H1 (cell line): ENCODE measurements around the gene EPHB1. TPM values are rescaled to one million over a fixed set of nuclear protein-coding genes. Genes with fewer than 3 reads are reported as not detected.

ENCODE experiments used
- CTCF ChIA-PET: fragments of 300-600 bp; sonication (Branson Sonifier 250); formaldehyde crosslinking; loops from one replicate; lab custom pipeline; 2021; ENCODE audit not compliant: partially characterized antibody; lab: Charles Lee
- POLR2A ChIA-PET: fragments of 300-600 bp; sonication (Branson Sonifier 250); formaldehyde crosslinking; loops from one replicate; lab custom pipeline; 2021; ENCODE audit warnings: inconsistent platforms; ENCODE audit not compliant: partially characterized antibody; lab: Charles Lee
- DNase-seq, 2 experiments: peaks; one replicate each; pipeline versions ENCODE4 v3.0.0 to v3.0.0-alpha.2; 2010 to 2022; ENCODE audit warnings: low spot score in 2 of 2, low read depth in 1 of 2, mixed read lengths in 1 of 2
- FAIRE-seq: peaks from 2 replicates; lab custom pipeline; 2011; peaks lifted over from hg19 to GRCh38; lab: Jason Lieb, UNC
- H2AFZ ChIP-seq: 2 replicates; pipeline ENCODE4 v1.8.1; 2012; ENCODE audit warnings: low read length, inconsistent platforms
- H2AK5ac ChIP-seq: 2 replicates; pipeline ENCODE4 v1.6.1; 2013; ENCODE audit warnings: low read depth, low read length
- H2BK120ac ChIP-seq: replicated peaks from 2 replicates; pipeline ENCODE3; 2013; ENCODE audit warnings: low read depth, low read length, inconsistent platforms
- H2BK12ac ChIP-seq: 2 replicates; pipeline ENCODE4 v1.6.1; 2013; ENCODE audit warnings: low read depth, low read length
- H2BK15ac ChIP-seq: 2 replicates; pipeline ENCODE4 v1.6.1; 2013; ENCODE audit warnings: low read length
- H2BK20ac ChIP-seq: 2 replicates; pipeline ENCODE4 v1.6.1; 2013; ENCODE audit warnings: low read length
- H2BK5ac ChIP-seq: 2 replicates; pipeline ENCODE4 v1.6.1; 2013; ENCODE audit warnings: low read depth, low read length
- H3K14ac ChIP-seq: 2 replicates; pipeline ENCODE4 v1.6.1; 2013; ENCODE audit warnings: inconsistent platforms; ENCODE audit not compliant: insufficient read length
- H3K18ac ChIP-seq: 2 replicates; pipeline ENCODE4 v1.6.1; 2013; ENCODE audit warnings: low read length; ENCODE audit errors: extremely low read depth
- H3K23ac ChIP-seq: 2 replicates; pipeline ENCODE4 v1.6.1; 2013; ENCODE audit warnings: inconsistent platforms; ENCODE audit not compliant: insufficient read length
- H3K23me2 ChIP-seq: 2 replicates; pipeline ENCODE4 v1.6.1; 2013; ENCODE audit warnings: low read depth, low read length
- H3K27ac ChIP-seq: 2 replicates; pipeline ENCODE4 v1.6.1; 2011; ENCODE audit warnings: low read depth, low read length, inconsistent platforms
- H3K27me3 ChIP-seq, 4 experiments: replicated peaks in 1 of 4; 1 replicate in 1 of 4; 2 replicates in 3 of 4; pipeline versions ENCODE4 v1.6.1 to v1.8.1; 2011 to 2013; ENCODE audit warnings: low read length in 3 of 4, mild to moderate bottlenecking in 3 of 4, inconsistent platforms in 2 of 4, mixed read lengths in 2 of 4, moderate library complexity in 1 of 4; ENCODE audit not compliant: control insufficient read depth in 3 of 4, insufficient read depth in 3 of 4; ENCODE audit errors: extremely low read depth in 1 of 4
- H3K36me3 ChIP-seq, 4 experiments: 2 replicates each; pipeline versions ENCODE4 v1.6.1 to v1.8.1; 2011 to 2013; ENCODE audit warnings: mild to moderate bottlenecking in 4 of 4, low read length in 3 of 4, moderate library complexity in 2 of 4, control low read depth in 1 of 4, inconsistent platforms in 1 of 4; ENCODE audit not compliant: insufficient read depth in 4 of 4, control insufficient read depth in 2 of 4
- H3K4ac ChIP-seq: replicated peaks from 2 replicates; pipeline ENCODE3; 2013; ENCODE audit warnings: low read length, low read depth, mixed read lengths, inconsistent platforms; ENCODE audit not compliant: insufficient read length
- H3K4me1 ChIP-seq, 4 experiments: replicated peaks in 1 of 4; 1 replicate in 1 of 4; 2 replicates in 3 of 4; pipeline versions ENCODE4 v1.6.1 to v1.8.1; 2011 to 2013; ENCODE audit warnings: low read length in 3 of 4, inconsistent platforms in 2 of 4, mixed read lengths in 1 of 4; ENCODE audit not compliant: insufficient read depth in 4 of 4, control insufficient read depth in 3 of 4
- H3K4me2 ChIP-seq, 2 experiments: 2 replicates each; pipeline versions ENCODE4 v1.6.1 to v1.8.1; 2011 to 2013; ENCODE audit warnings: low read depth in 2 of 2, low read length in 2 of 2, control low read depth in 1 of 2, inconsistent platforms in 1 of 2, mild to moderate bottlenecking in 1 of 2; ENCODE audit not compliant: insufficient read depth in 1 of 2
- H3K4me3 ChIP-seq, 4 experiments: fragments of 200-600, 300-600 bp in 1 of 4; sonication (generic), shearing (Covaris generic), sonication (Bioruptor Twin) in 1 of 4; 2 replicates each; pipeline versions ENCODE4 v1.5.1 to v1.8.1; 2011 to 2016; ENCODE audit warnings: low read length in 4 of 4, low read depth in 3 of 4, control low read depth in 2 of 4, inconsistent platforms in 2 of 4, mild to moderate bottlenecking in 2 of 4, mixed read lengths in 1 of 4, moderate library complexity in 1 of 4; ENCODE audit not compliant: insufficient read depth in 2 of 4; ENCODE audit errors: extremely low read depth in 1 of 4
- H3K56ac ChIP-seq: replicated peaks from 2 replicates; pipeline ENCODE3; 2013; ENCODE audit warnings: low read depth, mild to moderate bottlenecking, mixed read lengths, low read length, inconsistent platforms; ENCODE audit not compliant: insufficient read length
- H3K79me1 ChIP-seq: 2 replicates; pipeline ENCODE4 v1.6.1; 2013; ENCODE audit warnings: low read depth, low read length, control low read depth
- H3K79me2 ChIP-seq, 2 experiments: 2 replicates each; pipeline versions ENCODE4 v1.6.1 to v1.8.1; 2012 to 2013; ENCODE audit warnings: low read length in 2 of 2, mild to moderate bottlenecking in 2 of 2, inconsistent platforms in 1 of 2; ENCODE audit not compliant: insufficient read depth in 2 of 2, control insufficient read depth in 1 of 2
- H3K9ac ChIP-seq, 4 experiments: replicated peaks in 1 of 4; 1 replicate in 1 of 4; 2 replicates in 3 of 4; pipeline versions ENCODE4 v1.6.1 to v1.8.1; 2011 to 2013; ENCODE audit warnings: low read depth in 3 of 4, low read length in 3 of 4, control low read depth in 2 of 4, mild to moderate bottlenecking in 2 of 4, moderate library complexity in 2 of 4, inconsistent platforms in 1 of 4; ENCODE audit errors: extremely low read depth in 1 of 4
- H3K9me3 ChIP-seq, 2 experiments: 2 replicates each; pipeline versions ENCODE4 v1.6.1 to v1.8.1; 2012 to 2013; ENCODE audit warnings: mild to moderate bottlenecking in 2 of 2, moderate library complexity in 2 of 2, control low read depth in 1 of 2, inconsistent platforms in 1 of 2, low read depth in 1 of 2, low read length in 1 of 2, mixed read lengths in 1 of 2; ENCODE audit not compliant: insufficient read depth in 2 of 2
- H4K20me1 ChIP-seq, 2 experiments: replicated peaks in 1 of 2; 2 replicates each; pipeline versions ENCODE3 to v1.8.1; 2011 to 2013; ENCODE audit warnings: inconsistent platforms in 2 of 2, low read length in 2 of 2, mild to moderate bottlenecking in 1 of 2; ENCODE audit not compliant: insufficient read depth in 2 of 2, control insufficient read depth in 1 of 2
- H4K5ac ChIP-seq: 2 replicates; pipeline ENCODE4 v1.6.1; 2013; ENCODE audit warnings: low read length, low read depth, mixed read lengths, inconsistent platforms; ENCODE audit not compliant: insufficient read length
- H4K8ac ChIP-seq: 2 replicates; pipeline ENCODE4 v1.8.0; 2013; ENCODE audit warnings: mild to moderate bottlenecking, moderate library complexity, low read length, inconsistent platforms; ENCODE audit not compliant: insufficient read depth; ENCODE audit errors: extremely low read depth
- H4K91ac ChIP-seq: replicated peaks from 2 replicates; pipeline ENCODE3; 2013; ENCODE audit warnings: low read length, mixed read lengths, inconsistent platforms; ENCODE audit not compliant: insufficient read length
- GABPA ChIP-seq: IDR thresholded peaks from 2 replicates; pipeline ENCODE4 v1.6.1; 2011; ENCODE audit warnings: mild to moderate bottlenecking, low read length, moderate library complexity, borderline replicate concordance; ENCODE audit not compliant: insufficient read depth
- KDM1A ChIP-seq: fragments of 200-600, 300-600 bp; sonication (generic); IDR thresholded peaks from 2 replicates; pipeline ENCODE4 v1.7.1; 2016; ENCODE audit warnings: mild to moderate bottlenecking, low read length, borderline replicate concordance
- MAFK ChIP-seq: IDR thresholded peaks from 2 replicates; pipeline ENCODE4 v1.6.1; 2012; ENCODE audit warnings: low read depth, mild to moderate bottlenecking, improper control_type of control experiment, low read length
- POU5F1 ChIP-seq: IDR thresholded peaks from 2 replicates; pipeline ENCODE4 v1.6.1; 2011; ENCODE audit warnings: low read depth, mild to moderate bottlenecking, low read length, moderate library complexity
- RFX5 ChIP-seq: IDR thresholded peaks from 2 replicates; pipeline ENCODE4 v1.6.1; 2011; ENCODE audit warnings: low read depth, low read length, improper control_type of control experiment, borderline replicate concordance
- SIN3A ChIP-seq, 2 experiments: IDR thresholded peaks in 1 of 2; conservative IDR thresholded peaks in 1 of 2; 2 replicates each; pipeline ENCODE4 v1.6.1; 2011 to 2012; ENCODE audit warnings: low read length in 2 of 2, improper control_type of control experiment in 1 of 2, low read depth in 1 of 2, mild to moderate bottlenecking in 1 of 2
- SIX5 ChIP-seq: IDR thresholded peaks from 2 replicates; pipeline ENCODE4 v1.6.1; 2011; ENCODE audit warnings: mild to moderate bottlenecking, low read depth, low read length
- WGBS, 2 experiments: shearing (Covaris generic) in 1 of 2; methylation state at CpG; one replicate each; pipeline versions ENCODE4 v1.1.6 to v1.1.7; 2013 to 2015; ENCODE audit warnings: low lambda C conversion rate in 2 of 2, mixed read lengths in 2 of 2, inconsistent platforms in 1 of 2, low coverage in 1 of 2, missing lambda C conversion rate in 1 of 2; ENCODE audit not compliant: insufficient replicate concordance in 2 of 2, insufficient coverage in 1 of 2, insufficient read length in 1 of 2; ENCODE audit errors: extremely low coverage in 1 of 2, missing lambda C conversion rate in 1 of 2; 5-methylcytosine and 5-hydroxymethylcytosine counted together
- polyA plus RNA-seq, 7 experiments: library from polyadenylated mRNA; depleted of rRNA in 3 of 7; stranded (reverse) in 5 of 7; unstranded in 2 of 7; fragments of >200 nt in 5 of 7; fragments of 200-250 nt in 2 of 7; gene quantifications; 1 replicate in 5 of 7; 2 replicates in 1 of 7; 4 replicates in 1 of 7; pipeline versions ENCODE4 v1.2.1 to v1.2.3, GENCODE V29; 2011 to 2013; ENCODE audit warnings: missing spikeins in 2 of 7, mixed read lengths in 2 of 7
- total RNA-seq: library from RNA; stranded (reverse); fragmentation: NEBNext Ultra II Directional; extraction: Animal tissue kit (Norgen Biotek cat#: 25700); gene quantifications from 2 replicates; pipeline ENCODE4 v1.2.1, GENCODE V29; 2021

EPHB1 gene
- total and polyA plus RNA-seq, 2 of the 8 experiments (the other 6 are each of a cell fraction or from before 2014, with no cell fraction given): 3.5 to 5.9 TPM

DNA sequence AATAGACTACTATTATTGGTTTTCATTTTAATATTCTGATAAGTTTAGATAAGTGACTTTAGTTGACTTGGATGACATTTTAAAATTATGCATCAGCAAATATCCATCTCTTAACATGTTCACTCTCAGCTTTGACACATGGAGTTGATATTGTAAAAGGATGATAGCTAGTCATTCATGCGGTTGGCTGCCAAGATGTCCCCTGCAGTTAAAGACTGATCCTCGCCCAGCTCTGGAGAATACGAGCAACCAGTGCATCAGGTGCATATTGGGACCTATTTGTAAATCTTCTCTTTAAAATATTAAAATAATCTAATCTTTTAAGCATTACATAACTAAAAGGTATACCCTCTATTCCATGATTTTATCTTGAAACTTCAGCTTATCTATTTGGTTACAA, 41.9 kb downstream of the EPHB1 start:
- H3K23ac ChIP-seq: no peak overlapping the region
- no peak overlapping the region for H2BK15ac ChIP-seq
- peaks cover 0 to 2% of the 10 kb centered on the region in 2 experiments for H4K20me1 ChIP-seq
- H3K27ac ChIP-seq: no peak overlapping the region
- DNase-seq (no peak), FAIRE-seq (no peak)
- WGBS, 2 experiments: 97% methylated on average over 3 of the region's 3 CpGs; no CpG with 5 or more reads in 1 of the 2 experiments
- H3K4me2 ChIP-seq: no peak overlapping the region
- H3K4me3 ChIP-seq: no peak overlapping the region
- H4K5ac ChIP-seq: no peak overlapping the region
- H3K14ac ChIP-seq: no peak overlapping the region
- H3K23me2 ChIP-seq: no peaks in the 10 kb centered on the region
- no peaks in the 10 kb centered on the region; the same call in 1 of the 2 replicates for H3K79me1 ChIP-seq
- no peaks in the 10 kb centered on the region for H3K79me2 ChIP-seq
- H3K9me3 ChIP-seq: peaks cover 0 to 2% of the 10 kb centered on the region in 2 experiments; a peak in 1 of 4 replicates
- no peaks in the 10 kb centered on the region for H3K36me3 ChIP-seq
- no peak overlapping the region for H4K8ac ChIP-seq
- H3K4ac ChIP-seq: no peak overlapping the region
- H3K27me3 ChIP-seq: no peaks in the 10 kb centered on the region
- no peak overlapping the region for H3K56ac ChIP-seq
- H3K9ac ChIP-seq: no peak overlapping the region
- no peak overlapping the region for H2BK120ac ChIP-seq
- POLR2A ChIA-PET: interaction anchor here (1.3 kb wide), 1 partner anchor 42 kb away, joined by 3 read pairs; the partner anchor contains the start of gene EPHB1
- H2BK12ac ChIP-seq: no peak overlapping the region
- H2AFZ ChIP-seq: no peak overlapping the region
- H3K4me1 ChIP-seq: no peaks in the 10 kb centered on the region
- H3K18ac ChIP-seq: no peak overlapping the region
- CTCF ChIA-PET: interaction anchor here (0.6 to 7.1 kb wide), 10 partner anchors 7 to 404 kb away, joined by 3 to 84 read pairs (median 18); partner anchors contain the start of gene EPHB1
- H2AK5ac ChIP-seq: no peak overlapping the region
- H4K91ac ChIP-seq: no peak overlapping the region
- no peak for TF ChIP-seq KDM1A
- TF ChIP-seq RFX5: no peak
- TF ChIP-seq SIN3A (conservative IDR thresholded peaks at IDR 0.05 in 1 of 2, IDR thresholded peaks at IDR 0.05 in 1 of 2; ENCODE audit: low read depth in 1 of 2, low read length in 2 of 2): no peak
- no peak for TF ChIP-seq MAFK
- TF ChIP-seq SIX5: no peak
- TF ChIP-seq GABPA: no peak
- no peak for TF ChIP-seq POU5F1
- no peak overlapping the region for H2BK20ac ChIP-seq
- no peak overlapping the region for H2BK5ac ChIP-seq
